HG02759 (cell line): ENCODE measurements around the gene PGGHG.
"Not testable (repeated sequence)": the region's sequence is repeated elsewhere in the genome, so short reads cannot be mapped to it uniquely, and the experiment has no call there.

Experiments
- ATAC-seq: cut with Tn5 transposase; IDR thresholded peaks from one replicate; pipeline ENCODE4 v1.9.1; 2021; ENCODE audit warnings: mild to moderate bottlenecking, moderate library complexity; ENCODE audit not compliant: unreplicated experiment

The PGGHG gene

GRCh38 chr11:296171-297050 is 7.5 kb downstream of the PGGHG start:
- no peak for ATAC-seq

- ATAC-seq, result no peak
Observed at GRCh38 chr11:297051-297585, 8.2 kb downstream of the PGGHG start.

- ATAC-seq, result no peak
Observed at GRCh38 chr11:297586-298405, 8.9 kb downstream of the PGGHG start.

GRCh38 chr11:298406-299065 is 9.6 kb downstream of the PGGHG start:
- no peak for ATAC-seq

- no peak for ATAC-seq
Observed at GRCh38 chr11:299081-299891, 10.4 kb downstream of the PGGHG start, which contains the start of gene IFITM5. Gene IFITM5, minus strand, starts transcription at chr11:299526. Its CDS starts 36 bp downstream, at chr11:299490.

GRCh38 chr11:299951-300735 is 11.2 kb downstream of the PGGHG start:
- ATAC-seq, result no peak

- no peak for ATAC-seq
Observed at GRCh38 chr11:303363-303762, 14.4 kb downstream of the PGGHG start.

GRCh38 chr11:304061-304506 is 15.2 kb downstream of the PGGHG start:
- no peak for ATAC-seq

- no peak for ATAC-seq
Observed at GRCh38 chr11:304915-305843, 16.3 kb downstream of the PGGHG start.

GRCh38 chr11:305844-306211 is 16.9 kb downstream of the PGGHG start:
- no peak for ATAC-seq

GRCh38 chr11:306645-307371 is 17.9 kb downstream of the PGGHG start:
- no peak for ATAC-seq

GRCh38 chr11:307766-308708 is 19.1 kb downstream of the PGGHG start, which contains the start of gene IFITM2:
Gene IFITM2, plus strand, starts transcription at chr11:307816. Its CDS starts 377 bp downstream, at chr11:308193.
- not testable (repeated sequence) for ATAC-seq

- ATAC-seq, result not testable (repeated sequence)
Observed at GRCh38 chr11:308740-309665, 20.1 kb downstream of the PGGHG start.

GRCh38 chr11:309979-310572 is 21.1 kb downstream of the PGGHG start:
- not testable (repeated sequence) for ATAC-seq
